GM19468 (cell line): ENCODE results near the gene PCNX3.
"Not testable (repeated sequence)": the region's sequence is repeated elsewhere in the genome, so short reads cannot be mapped to it uniquely, and the experiment has no call there.

Source experiments
- ATAC-seq: cut with Tn5 transposase; IDR thresholded peaks from one replicate; pipeline ENCODE4 v1.9.1; 2021; ENCODE audit warnings: mild to moderate bottlenecking, moderate library complexity, moderate number of reproducible peaks; ENCODE audit not compliant: unreplicated experiment; ENCODE audit errors: extremely low read depth

Gene PCNX3

GRCh38 chr11:65650547-65651338, 35.2 kb downstream of the PCNX3 start:
- ATAC-seq = no peak

- no peak for ATAC-seq
Observed at GRCh38 chr11:65651339-65651588, 35.7 kb downstream of the PCNX3 start.

- ATAC-seq = no peak
Observed at GRCh38 chr11:65651589-65652510, 36.3 kb downstream of the PCNX3 start.

GRCh38 chr11:65652511-65653228, 37.1 kb downstream of the PCNX3 start:
- peak; percentile 43 for ATAC-seq

GRCh38 chr11:65653229-65654225, 38.0 kb downstream of the PCNX3 start:
- ATAC-seq = no peak

DNA sequence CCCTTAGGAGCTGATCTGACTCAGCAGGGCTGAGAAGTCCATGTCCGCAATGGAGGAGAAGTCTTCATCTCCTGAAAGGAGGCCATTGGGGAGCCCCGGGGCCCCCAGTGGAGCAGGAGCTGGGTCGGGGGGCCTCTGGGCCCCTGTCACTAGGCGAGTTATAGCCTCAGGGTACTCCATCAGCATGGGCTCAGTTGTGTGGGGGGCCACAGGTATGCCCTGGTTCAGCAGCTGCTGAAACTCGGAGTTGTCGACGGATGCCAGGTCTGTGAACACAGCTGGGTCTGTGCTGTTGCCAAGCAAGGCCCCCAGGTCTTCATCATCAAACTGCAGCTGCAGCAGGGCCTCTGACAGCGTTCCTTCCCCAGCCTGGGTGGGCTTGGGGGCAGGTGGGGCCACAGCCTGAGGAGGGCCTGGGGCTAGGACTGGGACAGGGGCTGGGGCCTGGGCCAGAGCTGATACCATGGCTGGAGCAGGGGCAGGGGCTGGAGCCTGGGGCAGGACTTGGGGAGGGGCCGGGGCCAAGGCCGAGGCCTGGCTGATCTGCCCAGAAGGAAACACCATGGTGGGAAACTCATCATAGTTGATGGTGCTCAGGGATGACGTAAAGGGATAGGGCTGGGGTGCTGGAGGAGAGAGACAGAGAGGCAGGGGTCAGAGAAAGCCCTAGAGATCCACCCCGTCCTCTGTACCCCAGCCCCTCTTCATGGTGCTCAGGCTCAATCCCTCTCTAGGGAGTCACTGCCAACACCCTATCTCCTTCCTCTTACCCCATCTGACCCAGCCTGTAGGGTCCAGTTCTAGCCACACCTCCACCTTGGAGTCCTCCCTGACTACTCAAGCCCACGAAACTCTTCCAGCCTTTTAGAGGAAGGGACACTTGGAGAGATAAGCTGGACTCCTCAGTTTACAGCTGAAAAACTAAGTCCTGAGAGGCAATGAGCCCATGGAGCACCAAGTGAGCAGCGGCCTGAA, 39.1 kb downstream of the PCNX3 start:
- ATAC-seq = no peak

- ATAC-seq = no peak
Observed at GRCh38 chr11:65655570-65656332, 40.2 kb downstream of the PCNX3 start.

- ATAC-seq = no peak
Observed at GRCh38 chr11:65657426-65657825, 41.9 kb downstream of the PCNX3 start.

GRCh38 chr11:65658174-65659021, 42.8 kb downstream of the PCNX3 start:
- ATAC-seq = no peak

- no peak for ATAC-seq
Observed at GRCh38 chr11:65660038-65660437, 44.5 kb downstream of the PCNX3 start.

GRCh38 chr11:65660908-65661307, 45.3 kb downstream of the PCNX3 start:
- ATAC-seq = not testable (repeated sequence)

DNA sequence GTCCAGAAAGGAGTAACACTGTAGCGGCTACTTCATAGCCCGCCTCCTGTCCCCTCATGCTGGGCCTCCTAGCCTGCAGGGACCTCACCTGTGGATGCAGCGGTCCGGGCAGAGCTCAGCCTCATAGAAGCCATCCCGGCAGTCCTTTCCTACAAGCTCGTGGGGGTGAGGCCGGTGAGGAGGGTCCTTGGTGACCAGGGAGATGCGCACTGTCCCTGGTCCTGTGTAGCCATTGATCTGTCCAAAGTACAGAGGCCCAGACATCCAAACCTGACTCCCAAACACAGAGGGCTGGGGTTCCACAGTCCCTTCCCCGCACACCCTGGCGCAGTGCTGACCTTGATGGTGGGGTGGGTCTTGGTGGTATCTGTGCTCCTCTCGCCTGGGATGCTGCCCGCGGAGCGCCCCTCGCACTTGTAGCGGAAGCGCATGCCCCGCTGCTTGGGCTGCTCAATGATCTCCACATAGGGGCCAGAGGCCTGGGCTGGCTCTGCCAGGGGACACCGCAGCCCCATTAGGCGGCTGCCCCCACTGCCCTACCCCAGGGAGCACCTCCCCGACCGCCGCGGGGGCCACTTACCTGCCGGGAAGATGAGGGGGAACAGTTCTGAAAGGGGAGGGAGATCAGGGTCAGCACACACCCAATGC, 46.1 kb downstream of the PCNX3 start:
- no peak for ATAC-seq

DNA sequence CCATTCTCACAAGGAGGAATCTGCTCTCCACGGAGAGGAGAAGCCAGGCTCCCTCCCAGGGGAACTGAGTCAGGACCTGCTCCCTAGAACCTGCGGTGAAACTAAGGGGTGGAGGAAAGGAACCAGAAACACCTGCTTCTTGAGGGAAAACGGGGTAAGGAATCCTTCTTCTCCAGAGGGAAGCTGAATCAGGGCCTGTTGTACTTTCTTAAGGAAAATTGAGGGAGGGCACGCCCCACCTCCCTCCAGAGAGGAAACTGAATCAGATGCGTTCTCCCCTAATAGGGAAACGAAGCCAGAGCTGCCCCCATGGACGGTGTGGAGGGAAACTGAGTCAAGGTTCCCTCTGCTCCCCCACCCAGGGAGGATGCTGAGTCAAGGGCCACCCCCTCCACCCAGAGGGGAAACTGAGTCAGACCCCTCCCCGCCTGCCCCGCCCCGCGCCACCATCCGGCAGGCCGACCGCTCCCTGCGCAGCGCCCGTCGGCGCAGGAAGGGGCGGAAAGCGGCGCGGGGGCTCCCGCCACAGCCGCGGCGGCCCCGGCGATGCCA, 46.7 kb downstream of the PCNX3 start:
- no peak for ATAC-seq

DNA sequence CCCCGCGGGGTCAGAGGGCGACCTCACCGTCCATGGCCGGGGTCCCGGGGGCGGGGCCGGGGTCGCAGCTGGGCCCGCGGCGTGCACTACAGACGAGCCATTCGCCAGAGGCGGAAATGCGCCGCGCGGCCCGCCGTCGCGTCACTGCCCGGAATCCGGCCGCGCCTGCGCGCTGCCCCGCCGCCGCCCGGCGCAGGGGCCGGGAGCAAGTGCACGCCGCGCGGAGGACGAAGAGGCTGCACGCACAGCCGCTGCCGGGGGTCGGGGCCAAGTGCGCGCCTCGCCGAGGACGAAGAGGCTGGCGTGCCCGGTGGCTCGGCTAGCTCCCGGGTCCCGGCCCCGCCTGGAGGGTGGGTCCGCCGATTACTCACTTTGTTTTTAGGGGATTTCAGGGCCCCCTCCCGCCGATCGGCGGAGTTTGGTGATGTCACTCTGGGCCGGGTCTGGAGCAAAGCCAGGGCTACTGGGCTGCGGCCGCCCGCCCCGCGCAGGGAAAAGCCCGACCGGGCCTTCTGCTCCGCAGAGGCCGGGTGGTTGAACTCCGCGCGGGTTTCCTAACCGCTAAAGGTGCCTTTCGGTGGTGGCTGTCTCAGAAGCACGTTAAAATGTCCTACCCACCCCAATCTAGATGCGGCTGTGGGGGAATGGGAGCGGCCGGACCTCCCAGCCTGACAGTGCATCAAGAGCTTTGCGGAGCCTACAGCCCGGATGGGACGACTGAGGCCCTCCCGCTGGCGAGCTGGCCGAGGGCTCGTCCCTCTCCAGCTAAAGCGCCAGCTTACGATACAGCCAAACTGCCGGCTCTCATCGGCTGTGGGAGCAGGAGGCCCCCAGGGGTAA, 47.4 kb downstream of the PCNX3 start, which contains the start of gene RELA:
TSS of gene RELA (minus strand) at position 118 of the 840 bp plus-strand sequence. CDS start at position 34, 84 bp downstream.
- peak; percentile 51 for ATAC-seq

DNA sequence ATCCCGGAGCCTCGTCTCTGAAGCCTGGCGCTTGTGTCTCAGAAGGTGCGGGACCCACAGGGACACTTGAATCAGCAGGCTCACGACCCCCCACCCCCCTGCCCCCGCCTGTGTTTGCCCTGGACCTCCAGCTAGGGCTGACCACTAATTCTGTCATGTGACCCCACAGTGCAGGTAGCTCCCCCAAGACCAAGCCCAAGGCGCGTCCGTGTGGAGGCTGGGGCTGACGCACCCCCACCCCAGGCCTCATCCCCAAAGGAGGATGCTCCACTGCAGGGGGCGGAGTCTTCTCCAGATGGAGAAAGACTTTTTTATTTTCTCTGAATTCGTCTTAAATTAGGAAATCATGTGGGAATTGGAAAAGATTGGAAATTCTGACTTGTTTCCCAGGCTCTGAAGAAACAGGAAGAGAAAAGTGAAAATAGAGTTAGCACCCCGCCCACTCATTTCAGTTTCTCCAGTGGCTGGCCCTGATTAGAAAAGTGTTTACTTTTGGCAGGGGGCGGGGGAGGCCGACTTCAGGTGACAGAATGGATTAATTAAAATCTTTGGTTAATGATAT, 48.1 kb downstream of the PCNX3 start:
- ATAC-seq = no peak
